ENCODE results near the gene PDE4D.
A peak's percentile ranks its signal among the peaks of the same experiment; 100 is the strongest.
"Not testable (repeated sequence)": the region's sequence is repeated elsewhere in the genome, so short reads cannot be mapped to it uniquely, and the experiment has no call there.

Gene PDE4D

DNA sequence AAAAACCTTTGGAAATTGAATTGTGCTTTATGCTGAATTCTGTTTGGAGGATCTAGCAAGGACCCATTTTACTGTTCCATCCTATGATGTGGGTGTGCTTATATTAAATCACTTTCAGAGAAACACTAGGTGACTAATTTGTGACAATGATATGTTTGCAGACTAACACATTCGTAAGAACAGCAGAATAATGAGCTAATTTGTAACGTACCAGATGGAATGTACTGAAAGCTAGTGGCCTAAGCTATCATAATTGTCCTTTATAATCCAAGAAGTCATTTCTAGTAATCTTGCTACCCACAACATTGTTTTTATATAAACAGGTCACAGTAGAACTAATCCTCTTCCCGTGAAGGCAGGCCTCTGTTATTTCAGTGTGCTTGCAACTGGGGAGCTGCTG is 292.5 kb downstream of the PDE4D start:
- DNase-seq: no peak

DNA sequence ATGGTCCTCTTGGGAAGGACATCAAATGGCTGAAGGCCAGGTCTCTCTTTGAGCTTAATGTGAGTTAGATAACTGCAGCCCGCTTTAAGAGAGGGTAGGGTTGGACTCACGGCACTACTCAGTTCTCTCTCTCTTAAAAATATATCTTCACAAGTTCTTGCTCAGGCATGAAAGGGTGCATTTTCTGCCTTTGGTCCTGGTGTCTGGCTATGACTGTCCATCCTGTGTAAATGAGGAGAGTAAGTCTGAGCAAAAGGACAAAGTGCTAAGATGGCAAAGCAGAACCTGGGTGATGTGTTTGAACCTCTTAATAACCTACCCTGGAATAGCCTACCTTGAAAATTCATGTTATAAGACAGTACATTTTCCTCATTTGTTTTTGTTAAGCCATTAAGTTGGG is 293.4 kb downstream of the PDE4D start:
- no peak for DNase-seq

DNA sequence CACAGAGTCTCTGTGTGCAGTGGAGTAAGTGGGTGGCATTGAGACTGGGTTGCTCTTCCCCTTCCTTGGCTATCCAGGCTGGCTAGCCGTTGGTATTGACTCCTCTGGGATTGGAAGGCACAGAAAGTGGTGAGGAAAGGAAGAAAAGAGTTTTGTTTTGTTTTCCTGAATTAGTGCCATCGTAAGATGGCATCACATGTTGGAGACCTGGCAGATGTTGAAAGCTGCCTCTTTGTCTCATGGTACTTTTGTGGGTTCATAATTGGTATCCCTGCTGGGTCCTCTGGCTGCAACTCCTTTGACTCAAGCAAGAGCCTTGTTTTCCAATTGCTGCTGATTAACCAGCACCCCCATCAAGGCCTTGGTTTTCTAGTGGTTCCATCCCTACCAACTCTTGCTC is 293.8 kb downstream of the PDE4D start:
- DNase-seq: no peak

DNA sequence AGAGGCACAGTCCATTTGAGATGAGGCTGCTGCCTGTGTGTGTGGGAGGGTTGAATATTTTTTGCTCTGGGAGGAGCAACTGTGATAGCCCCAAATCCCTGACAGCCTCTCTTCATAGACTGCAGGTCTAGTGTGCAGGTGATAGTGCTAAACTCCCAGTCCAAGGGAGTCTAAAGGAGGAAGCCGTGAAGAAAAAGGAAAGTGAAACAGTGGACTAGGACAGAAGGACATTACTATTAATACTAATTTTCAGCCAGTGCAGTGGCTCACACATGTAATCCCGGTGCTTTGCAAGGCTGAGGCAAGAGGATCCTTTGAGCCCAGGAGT is 295.0 kb downstream of the PDE4D start:
- no peak for DNase-seq

DNA sequence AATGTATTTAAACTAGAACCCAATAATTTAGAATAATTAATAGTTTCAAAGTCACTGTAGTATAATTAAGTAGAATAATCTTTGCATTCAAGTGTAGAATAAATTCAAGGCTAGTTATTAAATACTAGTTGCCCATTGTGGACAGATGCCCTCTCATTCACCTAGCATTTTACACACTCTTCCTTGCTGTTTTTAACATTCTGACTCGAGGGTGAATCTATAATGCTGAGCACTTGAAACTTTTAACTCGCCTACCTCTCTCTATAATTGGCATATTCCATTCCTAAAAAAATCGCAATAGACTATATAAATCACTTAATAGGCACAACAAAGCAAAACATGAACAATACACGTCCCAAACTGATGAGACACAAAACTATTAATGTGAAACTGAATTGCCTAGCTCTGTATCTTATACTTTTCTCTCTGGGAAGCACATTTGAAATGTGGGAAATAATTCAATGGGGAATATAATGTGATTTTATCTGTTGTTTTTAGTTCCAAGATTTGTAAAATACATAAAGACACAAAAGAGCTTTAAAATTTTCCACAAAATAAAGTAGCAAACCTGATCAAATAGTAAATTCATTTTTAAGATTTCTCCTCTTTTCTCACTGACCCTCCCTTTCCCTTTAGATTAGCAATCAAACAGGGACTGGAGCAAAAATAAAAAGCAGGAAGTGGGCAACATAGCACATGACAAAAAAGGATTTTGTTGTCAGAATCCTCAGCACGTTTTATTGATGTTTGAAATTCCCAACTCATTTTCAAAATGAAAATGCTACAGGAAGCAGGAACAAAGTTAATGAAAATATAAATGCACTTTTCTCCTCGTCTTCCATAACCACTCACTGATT is 295.6 kb downstream of the PDE4D start:
- DNase-seq: no peak

DNA sequence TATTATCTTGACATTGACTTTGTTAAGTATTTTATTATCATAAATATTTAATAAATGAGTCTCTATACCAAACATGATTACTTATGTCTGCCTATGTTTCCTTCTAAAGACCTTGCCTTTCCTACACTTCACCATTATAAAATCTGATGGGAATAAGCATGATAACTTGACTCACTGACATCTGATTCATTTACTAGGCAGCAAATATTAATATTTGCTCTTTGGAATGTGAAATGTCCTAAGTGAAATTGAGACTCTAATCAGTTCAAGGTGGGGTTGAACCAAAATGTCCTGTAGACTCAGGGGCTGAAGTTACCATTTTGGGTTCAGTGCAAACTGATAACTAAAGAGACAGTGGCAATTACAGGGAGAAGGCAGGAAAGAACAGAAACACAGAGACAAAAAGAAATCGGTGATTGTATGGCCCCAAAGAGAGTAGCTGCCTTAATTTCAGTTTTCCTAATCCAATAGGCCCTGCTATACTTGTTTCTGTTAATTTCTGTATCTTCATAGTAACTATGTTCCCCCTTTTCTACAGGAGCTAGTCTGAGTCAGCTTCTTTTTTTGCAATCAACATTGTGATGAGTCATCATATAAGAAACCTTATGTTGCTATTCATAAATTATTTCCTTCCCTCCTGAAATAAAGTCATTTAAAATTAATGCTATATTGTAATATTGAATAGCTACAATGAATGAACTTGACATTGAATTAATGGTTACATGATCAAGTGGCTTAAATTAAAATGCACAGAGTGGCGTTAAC is 296.8 kb downstream of the PDE4D start:
- no peak for DNase-seq

DNA sequence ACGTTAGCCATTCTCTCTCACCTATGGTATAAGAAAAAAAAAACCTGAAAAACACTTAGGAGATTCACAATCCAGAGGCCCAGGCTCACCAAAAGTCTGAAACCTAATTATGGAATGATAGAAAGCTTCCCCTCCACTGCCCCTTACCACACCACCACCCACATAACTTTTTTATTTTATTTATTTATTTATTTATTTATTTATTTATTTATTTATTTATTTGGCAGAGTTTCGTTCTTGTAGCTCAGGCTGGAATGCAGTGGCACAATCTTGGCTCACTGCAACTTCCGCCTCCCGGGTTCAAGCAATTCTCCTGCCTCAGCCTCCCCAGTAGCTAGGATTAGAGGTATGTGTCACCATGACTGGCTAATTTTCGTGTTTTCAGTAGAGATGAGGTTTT is 299.4 kb downstream of the PDE4D start:
- not testable (repeated sequence) for DNase-seq

DNA sequence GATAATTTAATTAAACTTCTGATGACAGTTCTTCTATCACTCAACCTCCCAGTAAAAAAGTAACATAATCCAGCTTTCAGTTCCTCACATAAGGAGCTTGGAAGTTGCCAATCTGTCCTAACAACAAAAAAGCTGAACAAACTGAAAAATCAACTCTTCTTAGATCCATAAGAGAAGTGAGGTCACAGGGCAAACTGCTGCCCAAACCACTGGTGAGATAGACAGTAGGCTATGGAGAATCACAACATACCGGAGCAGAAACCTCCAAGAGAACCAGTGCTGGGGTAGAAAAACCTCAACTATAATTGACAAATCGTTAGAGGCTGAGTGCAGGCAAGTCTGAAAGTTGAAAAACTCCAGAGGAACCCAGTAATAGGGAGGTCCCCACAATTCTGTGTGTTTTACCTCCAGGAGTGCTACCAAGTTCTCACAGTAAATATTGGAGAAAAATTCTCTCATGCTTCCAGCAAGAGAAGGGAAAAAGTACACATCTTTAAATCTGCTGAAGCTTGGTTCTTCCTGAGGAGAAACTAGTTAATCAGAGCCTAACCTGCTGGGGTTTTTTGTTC is 300.0 kb downstream of the PDE4D start:
- DNase-seq: no peak

DNA sequence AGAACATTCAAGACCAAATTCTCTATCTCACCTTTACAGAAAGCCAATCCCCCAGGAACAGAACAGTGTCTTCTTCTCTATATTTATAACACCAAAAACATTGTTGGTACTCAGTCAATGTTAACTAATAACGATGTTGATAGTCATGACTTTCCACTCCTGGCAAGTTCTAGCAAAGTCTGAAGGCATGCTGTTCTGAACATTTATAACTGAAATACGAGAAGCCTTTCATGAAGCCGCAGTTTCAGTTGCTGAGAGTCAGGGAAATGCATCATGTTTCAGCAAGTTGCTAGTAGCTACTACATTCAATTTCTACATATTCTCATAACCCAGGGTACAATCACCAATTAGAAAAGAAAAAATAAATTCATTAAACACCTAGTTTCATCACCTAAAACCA is 301.4 kb downstream of the PDE4D start:
- DNase-seq: no peak

DNA sequence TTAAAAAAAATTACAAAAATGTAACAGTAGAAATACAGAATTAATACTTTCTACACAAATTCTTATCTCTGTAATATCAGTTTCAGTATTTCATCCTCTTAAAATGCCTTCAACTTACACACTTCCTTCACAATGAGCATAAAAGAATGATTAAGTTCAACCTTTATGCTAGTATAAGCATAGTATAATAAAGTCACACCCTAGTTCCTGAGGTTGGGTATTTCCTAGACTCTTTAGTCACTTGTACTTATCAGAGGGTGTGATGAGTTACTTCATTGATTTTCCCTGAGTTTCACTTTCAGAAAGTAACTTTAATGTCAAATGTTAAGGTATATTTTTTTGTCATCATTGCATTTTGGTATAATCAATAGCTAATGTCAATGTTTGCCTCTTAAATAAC is 302.4 kb downstream of the PDE4D start:
- DNase-seq: no peak

DNA sequence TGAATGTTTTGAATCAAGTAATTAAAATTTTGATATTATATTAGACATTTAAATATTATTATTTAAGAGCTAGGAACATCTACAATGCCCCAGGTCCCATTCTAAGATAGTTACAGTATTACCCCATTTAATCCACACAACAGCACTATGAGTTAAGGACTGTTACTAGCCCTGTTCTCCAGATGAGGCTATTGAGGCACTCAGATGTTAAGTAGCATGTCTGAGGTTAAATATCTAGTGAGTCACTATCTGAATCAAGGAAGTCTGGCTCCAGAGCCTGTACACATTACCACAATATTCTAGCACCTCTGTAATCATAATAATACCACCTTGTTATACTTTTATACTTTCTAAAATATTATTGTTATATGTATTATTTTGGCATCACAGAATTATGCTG is 304.6 kb downstream of the PDE4D start:
- DNase-seq: no peak

DNA sequence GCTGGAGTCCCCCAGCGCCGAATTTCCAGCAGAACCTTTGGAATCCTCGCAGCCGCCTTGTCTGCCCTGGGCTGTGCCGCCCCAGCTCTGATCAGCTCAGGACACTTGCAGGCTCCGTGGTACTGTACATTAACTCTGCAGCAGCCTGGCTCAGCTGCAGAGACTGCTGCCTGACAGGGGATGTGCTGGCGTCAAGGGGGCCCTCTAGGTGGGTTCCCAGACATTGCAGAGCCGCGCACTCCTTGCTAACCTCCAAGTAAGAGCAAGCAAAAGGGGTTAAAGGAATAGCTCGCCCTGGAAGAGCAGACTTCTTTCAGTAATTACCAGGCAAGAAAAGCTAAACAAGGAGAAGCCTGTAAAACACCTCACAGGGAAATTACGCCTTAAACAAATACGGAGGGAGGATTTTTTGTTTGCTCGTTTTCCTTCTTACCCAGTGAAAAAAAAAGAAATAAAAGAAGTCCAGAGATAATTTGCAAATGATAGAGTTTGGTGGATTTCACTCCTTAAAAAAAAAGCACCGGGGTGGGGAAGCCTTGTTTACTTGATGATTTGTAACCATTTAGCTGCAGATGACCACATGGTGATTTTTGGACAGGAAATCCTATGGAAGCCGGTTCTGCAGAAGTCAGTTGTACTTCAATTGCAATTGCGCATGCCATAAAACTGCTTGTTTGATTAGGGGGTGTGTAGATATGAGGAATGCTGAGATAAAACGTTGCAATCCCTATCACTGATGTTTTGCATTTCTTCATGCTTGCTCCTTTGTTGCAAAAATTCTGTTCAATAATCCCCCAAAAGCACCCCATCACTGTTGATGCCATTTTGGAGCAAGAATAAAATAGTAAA is 305.8 kb downstream of the PDE4D start:
- peak; percentile 89 for DNase-seq

DNA sequence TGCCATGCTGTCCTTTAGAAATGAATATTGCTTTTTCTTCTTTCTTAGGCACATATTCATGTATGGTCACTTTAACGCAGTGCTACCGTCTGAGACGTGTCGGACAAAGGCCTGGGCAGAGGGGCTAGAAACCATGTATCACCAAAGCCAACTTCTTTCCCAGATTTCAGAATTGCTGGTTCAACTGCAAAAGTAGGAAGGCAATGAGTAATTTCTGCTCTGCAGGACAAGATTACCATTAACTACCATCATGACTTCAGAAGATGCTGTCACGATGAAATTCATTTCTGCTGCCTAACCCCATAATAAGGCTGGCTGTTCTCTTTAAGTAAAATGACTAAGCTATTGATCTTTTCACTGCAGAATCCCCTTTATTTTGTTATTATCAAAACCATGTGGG is 306.7 kb downstream of the PDE4D start:
- DNase-seq: no peak

DNA sequence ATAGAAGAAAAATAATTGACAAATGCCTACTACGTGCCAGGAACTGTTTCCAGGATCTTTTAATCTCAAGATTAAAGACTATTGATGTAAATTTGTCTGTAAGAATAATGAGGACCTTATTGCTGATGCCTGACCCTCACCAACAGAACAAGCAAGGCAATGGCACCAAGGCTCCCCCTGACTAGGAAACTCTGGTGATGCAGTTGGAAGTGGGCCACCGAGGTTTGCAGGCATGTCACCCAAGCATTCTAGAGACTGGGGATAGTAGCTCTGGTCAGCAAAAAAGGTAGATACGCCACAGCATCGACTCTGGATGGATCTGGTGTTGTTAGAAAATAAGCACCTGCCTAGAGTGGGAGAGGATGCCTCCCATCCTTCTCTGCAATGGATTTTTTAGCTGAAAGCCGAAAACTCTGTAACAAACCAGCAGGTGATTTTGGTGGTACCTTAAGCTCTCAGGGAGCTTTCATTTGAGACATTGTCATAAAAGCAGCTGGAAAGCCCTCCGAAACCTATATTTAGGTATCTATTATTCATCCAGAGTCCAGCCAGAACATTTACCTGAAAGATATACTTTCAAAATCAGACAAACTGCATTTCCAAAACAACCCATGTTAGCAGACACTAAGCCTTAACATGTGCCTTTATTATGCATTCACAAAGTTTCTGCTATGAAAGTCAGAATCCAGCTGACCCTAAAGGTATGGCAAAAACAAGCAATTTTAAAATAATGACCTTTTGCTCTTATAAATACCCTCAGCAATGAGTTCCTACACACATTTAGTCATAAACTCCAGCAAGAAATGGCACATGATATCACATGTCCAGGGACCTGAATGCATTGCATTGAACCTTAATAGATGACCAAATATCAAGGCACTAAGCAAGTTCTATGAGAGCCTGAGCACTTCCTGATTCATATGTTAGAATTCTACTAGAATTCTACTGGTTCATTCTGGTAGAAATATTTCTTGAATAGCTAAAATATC is 308.4 kb downstream of the PDE4D start:
- no peak for DNase-seq

DNA sequence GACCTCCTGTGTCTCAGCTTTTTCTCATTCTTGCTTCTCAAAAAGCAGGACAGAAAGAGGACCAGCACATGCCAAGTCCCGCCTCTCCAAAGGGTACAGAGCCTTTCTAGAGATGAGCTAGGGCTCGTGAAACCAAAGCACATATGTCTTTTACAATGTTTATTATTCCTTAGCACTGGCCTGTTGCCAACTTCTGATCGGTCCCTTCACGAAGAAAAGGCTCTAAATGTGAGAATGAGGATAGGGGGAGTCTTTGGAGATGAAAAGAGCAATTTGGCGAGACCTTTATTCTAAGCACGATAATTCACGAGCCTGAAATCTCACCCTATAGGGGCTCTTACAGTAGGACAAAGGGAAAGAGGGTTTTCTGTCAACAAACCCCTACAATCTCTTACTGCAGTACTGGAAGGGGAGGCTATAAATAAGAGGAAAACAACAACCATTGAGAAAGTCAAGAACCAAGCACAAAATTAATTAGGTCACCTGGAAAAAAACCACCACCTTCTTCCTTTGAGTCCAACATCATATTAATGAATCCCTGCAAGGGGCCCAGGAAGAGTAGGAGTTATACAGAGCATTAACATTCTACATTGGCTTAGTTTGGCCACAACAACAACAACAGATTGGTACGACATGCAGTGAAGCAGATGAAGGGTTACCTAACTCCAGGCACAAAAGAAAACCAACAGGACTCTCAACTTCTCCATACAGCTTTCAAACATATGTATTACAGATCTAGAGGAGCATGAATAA is 309.5 kb downstream of the PDE4D start:
- DNase-seq: no peak

DNA sequence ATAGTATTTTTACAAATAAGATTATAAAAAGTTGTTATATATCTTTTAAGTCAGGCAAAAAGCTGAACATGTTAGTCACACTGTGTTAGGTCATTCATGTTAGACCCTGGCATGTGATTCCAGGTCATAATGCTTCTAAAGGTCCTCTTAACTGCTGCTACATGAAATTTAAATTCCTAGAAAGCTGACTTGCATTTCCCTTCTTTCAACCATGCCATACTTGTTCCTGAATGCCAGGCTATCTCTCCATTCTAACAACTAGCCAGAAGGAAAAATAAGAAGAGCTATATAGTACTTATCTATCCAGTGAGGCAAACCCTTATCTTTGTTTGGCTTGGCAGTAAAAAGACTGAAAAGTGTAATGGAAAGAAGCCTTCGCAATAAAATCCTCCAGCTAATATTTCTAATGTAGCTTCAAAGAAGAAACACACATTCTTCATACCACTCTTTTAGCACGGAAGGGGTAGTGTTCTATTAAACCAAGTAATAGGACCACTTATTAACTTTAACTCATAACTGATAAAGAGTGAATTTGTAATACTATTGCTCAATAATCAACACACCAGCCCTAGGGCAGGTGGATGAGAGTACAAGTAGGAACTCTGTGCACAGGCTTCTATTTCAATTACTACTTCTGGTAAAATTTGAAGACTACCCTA is 310.2 kb downstream of the PDE4D start:
- no peak for DNase-seq

DNA sequence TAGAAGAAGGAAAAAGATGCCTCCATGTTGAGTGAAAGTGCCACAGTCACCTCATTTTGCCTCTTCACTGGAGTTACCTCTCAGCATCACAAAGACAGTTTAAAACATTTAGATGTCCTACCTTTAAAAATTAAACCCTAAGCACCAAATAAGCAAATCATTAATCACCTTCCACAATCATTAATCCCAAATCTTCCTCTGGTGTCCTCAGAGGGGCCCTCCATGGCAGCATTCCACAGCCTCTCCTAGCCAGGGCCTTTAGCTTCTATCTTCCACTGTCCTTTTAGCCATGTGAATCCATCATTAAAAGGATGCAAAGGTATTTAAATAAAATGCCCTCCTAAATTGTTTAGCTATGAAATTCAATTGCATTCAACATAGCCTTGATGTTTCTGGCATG is 310.8 kb downstream of the PDE4D start:
- DNase-seq: no peak

DNA sequence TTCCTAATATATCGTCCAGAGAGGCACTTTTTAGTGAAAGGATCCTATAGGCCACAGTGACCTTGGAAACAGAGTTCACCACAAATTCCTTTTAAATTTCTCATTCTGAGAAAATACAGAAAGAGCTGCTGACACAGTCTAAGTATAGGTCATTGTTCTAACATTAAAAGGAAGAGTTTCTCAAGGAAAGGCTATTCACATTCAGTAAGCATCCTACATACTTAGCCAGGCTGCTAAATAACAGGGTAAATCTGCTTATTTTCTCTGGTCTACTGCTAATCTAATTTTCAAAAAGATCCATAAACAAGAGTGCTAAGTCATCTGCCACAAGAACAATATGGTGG is 313.7 kb downstream of the PDE4D start:
- DNase-seq: no peak

DNA sequence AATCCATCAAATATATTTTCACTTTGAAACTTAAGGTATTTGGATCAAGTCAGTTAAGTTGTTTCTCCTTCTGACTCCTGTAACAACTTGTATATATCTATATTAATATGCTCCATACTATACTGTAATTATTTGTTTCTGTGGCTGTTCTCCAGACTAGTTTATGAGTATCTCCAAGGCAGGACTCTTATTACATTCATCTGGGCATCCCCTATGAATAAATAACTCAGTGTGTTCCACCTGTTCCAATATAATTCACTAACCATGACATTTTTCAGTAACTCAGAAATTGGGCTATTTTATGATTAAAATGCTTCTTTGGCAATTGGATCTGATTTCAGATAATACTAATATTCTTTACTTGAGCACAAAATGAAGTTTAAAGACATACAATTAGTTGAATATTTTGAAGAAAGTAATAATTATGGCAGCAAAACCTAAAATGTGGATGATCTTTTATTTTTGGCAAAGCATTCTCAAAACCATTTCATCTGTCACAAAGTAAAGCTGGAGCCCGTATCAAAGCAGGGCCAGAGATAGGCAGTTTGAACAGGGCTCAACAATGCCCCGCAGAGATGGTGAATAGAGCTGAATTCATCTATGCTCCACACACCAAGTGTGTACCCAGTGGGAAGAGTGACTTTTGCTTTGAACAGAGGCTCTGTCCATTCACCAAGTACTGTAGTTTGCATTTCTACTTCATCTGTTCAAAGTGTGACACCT is 314.3 kb downstream of the PDE4D start:
- DNase-seq: no peak

DNA sequence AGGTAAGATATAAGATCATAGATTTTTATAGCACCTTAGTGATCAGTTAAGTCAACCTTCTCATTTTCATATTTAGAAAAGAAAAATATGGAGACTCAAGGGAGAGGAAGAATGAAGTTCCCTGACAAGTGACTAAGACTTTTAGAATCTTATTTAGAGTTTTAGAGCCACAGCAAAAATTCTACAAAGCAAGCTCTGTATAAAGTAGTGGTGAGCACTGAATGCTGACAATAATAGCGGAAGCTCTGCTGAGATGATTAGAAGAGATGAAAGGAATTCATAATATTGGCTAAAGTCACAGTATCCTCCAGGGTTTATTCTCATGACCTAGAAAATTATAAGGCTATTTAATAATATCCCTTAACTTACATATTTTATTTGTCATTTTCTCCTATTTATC is 316.0 kb downstream of the PDE4D start:
- no peak for DNase-seq

All from retina (tissue), 1 donor.